GM10266 (cell line): ENCODE measurements around the gene NPC1L1.

Source experiments
- DNase-seq: peaks from one replicate; pipeline ENCODE4 v3.0.0; 2012; ENCODE audit errors: extremely low spot score
- TF ChIP-seq, protein P1 (sequence below): IDR thresholded peaks from 2 replicates; pipeline ENCODE4 v1.5.1; 2012; ENCODE audit warnings: mild to moderate bottlenecking, low read depth; ENCODE audit not compliant: control insufficient read depth, insufficient read depth; ENCODE audit errors: missing control alignments

Gene NPC1L1

GRCh38 chr7:44494960-44495359 lies 46.2 kb downstream of the NPC1L1 start:
- TF ChIP-seq, protein P1, sequence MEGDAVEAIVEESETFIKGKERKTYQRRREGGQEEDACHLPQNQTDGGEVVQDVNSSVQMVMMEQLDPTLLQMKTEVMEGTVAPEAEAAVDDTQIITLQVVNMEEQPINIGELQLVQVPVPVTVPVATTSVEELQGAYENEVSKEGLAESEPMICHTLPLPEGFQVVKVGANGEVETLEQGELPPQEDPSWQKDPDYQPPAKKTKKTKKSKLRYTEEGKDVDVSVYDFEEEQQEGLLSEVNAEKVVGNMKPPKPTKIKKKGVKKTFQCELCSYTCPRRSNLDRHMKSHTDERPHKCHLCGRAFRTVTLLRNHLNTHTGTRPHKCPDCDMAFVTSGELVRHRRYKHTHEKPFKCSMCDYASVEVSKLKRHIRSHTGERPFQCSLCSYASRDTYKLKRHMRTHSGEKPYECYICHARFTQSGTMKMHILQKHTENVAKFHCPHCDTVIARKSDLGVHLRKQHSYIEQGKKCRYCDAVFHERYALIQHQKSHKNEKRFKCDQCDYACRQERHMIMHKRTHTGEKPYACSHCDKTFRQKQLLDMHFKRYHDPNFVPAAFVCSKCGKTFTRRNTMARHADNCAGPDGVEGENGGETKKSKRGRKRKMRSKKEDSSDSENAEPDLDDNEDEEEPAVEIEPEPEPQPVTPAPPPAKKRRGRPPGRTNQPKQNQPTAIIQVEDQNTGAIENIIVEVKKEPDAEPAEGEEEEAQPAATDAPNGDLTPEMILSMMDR = no peak

GRCh38 chr7:44491229-44491628 lies 49.9 kb downstream of the NPC1L1 start:
- DNase-seq = no peak
- TF ChIP-seq, protein P1 = no peak

More at GRCh38 chr7:44494960-44495359, 46.2 kb downstream of the NPC1L1 start:
- DNase-seq = no peak

- TF ChIP-seq, protein P1 = peak; percentile 27
Observed at GRCh38 chr7:44490351-44491200, 50.6 kb downstream of the NPC1L1 start, which contains the start of gene NUDCD3. Gene NUDCD3 (minus strand): TSS chr7:44490658. CDS start chr7:44490600, 58 bp downstream.

GRCh38 chr7:44489955-44490350 lies 51.2 kb downstream of the NPC1L1 start:
- TF ChIP-seq, protein P1 = no peak
- peak; percentile 37 for DNase-seq

More at GRCh38 chr7:44490351-44491200, 50.6 kb downstream of the NPC1L1 start, which contains the start of gene NUDCD3:
- DNase-seq = peak; percentile 87

GRCh38 chr7:44488955-44489354 lies 52.2 kb downstream of the NPC1L1 start:
- TF ChIP-seq, protein P1 = no peak
- no peak for DNase-seq

DNA sequence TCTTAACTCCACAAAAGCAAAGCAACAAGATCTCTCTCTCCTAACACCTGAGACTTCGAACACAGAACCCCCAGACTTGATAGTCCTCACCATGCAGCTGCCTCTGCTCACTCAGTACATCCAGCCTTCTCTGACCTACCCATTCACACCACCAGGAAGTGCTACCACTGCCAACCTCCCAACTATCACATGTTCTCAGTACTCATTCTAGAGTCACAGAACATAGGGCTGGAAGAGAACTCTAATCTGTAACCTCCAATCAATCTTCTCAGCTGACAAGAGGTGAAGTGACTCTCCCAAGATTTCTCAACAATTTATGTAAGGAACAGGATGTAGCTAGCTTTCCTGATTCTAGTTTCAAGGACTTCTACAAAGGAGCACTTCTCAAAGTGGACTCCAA lies 54.4 kb downstream of the NPC1L1 start:
- TF ChIP-seq, protein P1 = no peak
- no peak for DNase-seq

DNA sequence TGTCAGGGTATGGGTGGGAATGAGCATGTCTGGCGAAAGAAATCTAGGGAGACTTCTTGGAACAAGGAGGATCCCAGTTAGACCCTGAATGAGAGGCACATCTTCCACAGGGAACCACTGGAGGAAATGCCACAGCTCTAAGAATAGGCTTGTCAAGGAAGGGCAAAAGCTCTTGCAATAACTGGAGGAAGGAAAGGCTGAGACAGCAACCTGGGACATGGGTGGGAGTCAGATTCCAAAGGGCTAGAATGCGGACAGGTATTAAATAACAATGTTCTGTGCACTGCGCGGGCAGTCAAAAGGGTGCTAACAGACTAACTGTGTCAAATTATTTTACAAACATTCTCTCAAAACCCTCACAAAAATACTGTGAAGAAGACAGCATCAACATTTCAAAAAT lies 55.1 kb downstream of the NPC1L1 start:
- TF ChIP-seq, protein P1 = no peak
- no peak for DNase-seq
